ENCODE results near the gene RAI1.

DNA sequence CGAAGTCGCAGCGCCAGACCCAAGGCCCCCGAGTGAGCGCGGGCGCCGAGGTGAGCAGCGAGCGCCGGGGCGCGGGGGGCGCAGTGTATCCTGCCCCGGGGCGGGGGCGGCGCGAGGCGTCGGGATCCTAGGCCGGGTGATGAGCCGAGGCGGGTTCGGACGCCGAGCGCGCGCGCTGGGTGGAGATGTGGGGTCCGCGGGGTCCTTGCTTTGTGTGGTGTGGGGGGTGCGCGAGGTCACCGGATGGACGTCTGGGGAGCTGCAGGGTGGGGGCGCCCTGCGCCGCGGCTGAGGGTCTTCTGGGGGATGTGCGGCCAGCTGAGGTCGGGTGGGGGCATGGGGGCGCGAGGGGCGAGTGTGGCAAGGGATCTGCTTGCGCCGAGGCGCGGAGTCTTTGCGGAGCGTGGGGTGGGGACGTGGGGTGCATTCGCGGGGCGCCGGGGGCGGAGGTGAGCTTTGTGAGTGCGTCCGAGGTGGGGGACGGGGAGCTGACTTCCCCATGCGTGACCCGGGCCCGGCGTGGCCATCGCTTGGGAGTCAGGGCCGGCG lies 560 bp downstream of the RAI1 start:
- TF ChIP-seq, protein P1, sequence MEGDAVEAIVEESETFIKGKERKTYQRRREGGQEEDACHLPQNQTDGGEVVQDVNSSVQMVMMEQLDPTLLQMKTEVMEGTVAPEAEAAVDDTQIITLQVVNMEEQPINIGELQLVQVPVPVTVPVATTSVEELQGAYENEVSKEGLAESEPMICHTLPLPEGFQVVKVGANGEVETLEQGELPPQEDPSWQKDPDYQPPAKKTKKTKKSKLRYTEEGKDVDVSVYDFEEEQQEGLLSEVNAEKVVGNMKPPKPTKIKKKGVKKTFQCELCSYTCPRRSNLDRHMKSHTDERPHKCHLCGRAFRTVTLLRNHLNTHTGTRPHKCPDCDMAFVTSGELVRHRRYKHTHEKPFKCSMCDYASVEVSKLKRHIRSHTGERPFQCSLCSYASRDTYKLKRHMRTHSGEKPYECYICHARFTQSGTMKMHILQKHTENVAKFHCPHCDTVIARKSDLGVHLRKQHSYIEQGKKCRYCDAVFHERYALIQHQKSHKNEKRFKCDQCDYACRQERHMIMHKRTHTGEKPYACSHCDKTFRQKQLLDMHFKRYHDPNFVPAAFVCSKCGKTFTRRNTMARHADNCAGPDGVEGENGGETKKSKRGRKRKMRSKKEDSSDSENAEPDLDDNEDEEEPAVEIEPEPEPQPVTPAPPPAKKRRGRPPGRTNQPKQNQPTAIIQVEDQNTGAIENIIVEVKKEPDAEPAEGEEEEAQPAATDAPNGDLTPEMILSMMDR (IDR thresholded peaks at IDR 0.05; ENCODE audit: control extremely low read depth in 1 of 3, insufficient read depth in 1 of 3, low read depth in 1 of 3, low read length in 3 of 3), result no peak
- no peak for TF ChIP-seq EP300 (IDR thresholded peaks at IDR 0.05; ENCODE audit: borderline replicate concordance in 1 of 2, low read depth in 2 of 2, low read length in 2 of 2)
- TF ChIP-seq MAX (IDR thresholded peaks at IDR 0.05), result no peak
- no peak for TF ChIP-seq GABPA (IDR thresholded peaks at IDR 0.05; ENCODE audit: borderline replicate concordance, insufficient read depth, low read length)

Data from H1 (cell line).